NCI-H510A (cell line): ENCODE results near the gene SH2D4B.

Experiments
- DNase-seq: peaks from one replicate; lab custom pipeline; 2025; lab: John Stamatoyannopoulos, UW

Gene SH2D4B

GRCh38 chr10:80691441-80691840 lies 153.7 kb downstream of the SH2D4B start:
- DNase-seq, result no peak

DNA sequence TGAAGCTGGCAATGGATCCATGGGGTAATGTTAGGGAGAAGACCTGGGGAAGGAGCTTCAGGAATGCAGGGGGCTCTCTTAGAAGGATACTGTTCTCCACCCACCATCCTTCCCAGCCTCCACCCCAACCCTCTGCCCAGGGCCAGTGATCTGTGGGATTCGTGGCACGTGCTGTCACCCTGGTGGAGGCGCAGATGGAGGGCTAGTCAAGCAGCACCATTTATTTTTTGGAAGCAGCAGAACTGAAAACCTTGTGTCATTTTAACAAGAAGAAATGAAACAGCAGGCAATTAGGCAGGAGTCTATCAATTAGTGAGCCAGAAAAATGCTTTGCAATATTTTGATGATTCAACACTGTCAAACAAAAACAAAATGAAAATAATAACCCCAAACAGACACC lies 155.9 kb downstream of the SH2D4B start:
- no peak for DNase-seq

DNA sequence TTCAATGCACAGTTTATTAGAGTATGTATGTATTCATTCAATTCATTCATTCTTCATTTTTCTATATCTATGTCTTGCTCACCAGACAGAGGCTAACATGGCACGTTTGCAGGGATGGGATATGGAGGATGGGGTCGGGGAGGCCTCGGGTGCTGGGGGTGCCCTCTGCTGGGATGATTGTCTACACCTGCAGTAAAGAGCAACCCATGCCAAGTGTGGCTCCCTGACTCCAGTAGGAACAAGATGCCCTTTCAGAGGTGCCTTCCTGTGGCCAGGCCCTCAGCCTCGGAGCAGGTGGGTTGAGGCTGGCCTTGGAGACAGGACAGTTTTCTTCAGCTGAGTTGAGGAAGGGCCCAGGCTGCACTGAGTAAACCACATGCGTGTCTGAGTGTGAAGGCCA lies 157.2 kb downstream of the SH2D4B start:
- no peak for DNase-seq
